A673 (cell line): ENCODE results near the gene GRHPR.

Experiments used
- CTCF ChIP-seq: fragments of 300-800, 200-600 bp; sonication (generic); conservative IDR thresholded peaks from 2 replicates; pipeline ENCODE4 v1.5.1; 2017; ENCODE audit warnings: low read depth, mild to moderate bottlenecking, antibody characterized with exemption, low read length, moderate library complexity, mixed read lengths
- EZH2 ChIP-seq: fragments of 200-600 bp; sonication (generic); IDR thresholded peaks from 2 replicates; pipeline ENCODE4 v1.6.1; 2017; ENCODE audit warnings: borderline replicate concordance, low read depth, mild to moderate bottlenecking, mixed read lengths, antibody characterized with exemption, low read length; ENCODE audit not compliant: poor library complexity, severe bottlenecking

- TF ChIP-seq CTCF (no peak), EZH2 (no peak)
Measured at GRCh38 chr9:37395229-37395628, 27.3 kb upstream of the GRHPR start.
